H9 (cell line): ENCODE data around the gene HNMT. TPM values are rescaled to one million over a fixed set of nuclear protein-coding genes. Genes with fewer than 3 reads are reported as not detected.

ENCODE experiments used
- DNase-seq: peaks from one replicate; pipeline ENCODE4 v3.0.0-alpha.2; 2017
- H2AFZ ChIP-seq: one replicate; pipeline ENCODE4 v1.6.1; 2013; ENCODE audit warnings: mild to moderate bottlenecking, low read length, control low read depth, moderate library complexity
- H2AK5ac ChIP-seq: 2 replicates; pipeline ENCODE4 v1.6.1; 2013; ENCODE audit warnings: low read length, control low read depth, mixed read lengths; ENCODE audit not compliant: insufficient read length
- H2BK120ac ChIP-seq: one replicate; pipeline ENCODE4 v1.6.1; 2013; ENCODE audit warnings: low read depth, mild to moderate bottlenecking, low read length, control low read depth, inconsistent platforms; ENCODE audit not compliant: poor library complexity, severe bottlenecking
- H2BK12ac ChIP-seq: 2 replicates; pipeline ENCODE4 v1.6.1; 2013; ENCODE audit warnings: low read length, control low read depth, mixed read lengths, low read depth; ENCODE audit not compliant: insufficient read length
- H2BK15ac ChIP-seq: 2 replicates; pipeline ENCODE4 v1.6.1; 2013; ENCODE audit warnings: low read depth, low read length, control low read depth
- H2BK20ac ChIP-seq: one replicate; pipeline ENCODE4 v1.6.1; 2013; ENCODE audit warnings: low read depth, mild to moderate bottlenecking, low read length, control low read depth, inconsistent platforms; ENCODE audit not compliant: poor library complexity, severe bottlenecking
- H2BK5ac ChIP-seq: 2 replicates; pipeline ENCODE4 v1.6.1; 2013; ENCODE audit warnings: low read length, control low read depth, mixed read lengths; ENCODE audit not compliant: insufficient read length
- H3K14ac ChIP-seq: 2 replicates; pipeline ENCODE4 v1.6.1; 2013; ENCODE audit warnings: low read length, control low read depth; ENCODE audit not compliant: insufficient read depth
- H3K18ac ChIP-seq: 2 replicates; pipeline ENCODE4 v1.6.1; 2013; ENCODE audit warnings: low read depth, mild to moderate bottlenecking, mixed read lengths, low read length, control low read depth; ENCODE audit not compliant: insufficient read length
- H3K23ac ChIP-seq: 2 replicates; pipeline ENCODE4 v1.6.1; 2013; ENCODE audit warnings: low read length, control low read depth, mixed read lengths, low read depth; ENCODE audit not compliant: insufficient read length
- H3K23me2 ChIP-seq: 2 replicates; pipeline ENCODE4 v1.6.1; 2013; ENCODE audit warnings: low read depth, mild to moderate bottlenecking, mixed read lengths, low read length, control low read depth; ENCODE audit not compliant: insufficient read length, poor library complexity, severe bottlenecking
- H3K27ac ChIP-seq: 2 replicates; pipeline ENCODE4 v1.5.1; 2013; ENCODE audit warnings: low read length, control low read depth, mixed read lengths, low read depth; ENCODE audit not compliant: insufficient read length
- H3K27me3 ChIP-seq: 2 replicates; pipeline ENCODE4 v1.6.1; 2013; ENCODE audit warnings: low read length, control low read depth, inconsistent platforms; ENCODE audit not compliant: insufficient read depth
- H3K4ac ChIP-seq: 2 replicates; pipeline ENCODE4 v1.6.1; 2013; ENCODE audit warnings: low read depth, mild to moderate bottlenecking, control low read depth, inconsistent platforms, low read length, moderate library complexity
- H3K4me1 ChIP-seq: 2 replicates; pipeline ENCODE4 v1.6.1; 2013; ENCODE audit warnings: low read length, control low read depth, inconsistent platforms; ENCODE audit not compliant: insufficient read depth
- H3K4me2 ChIP-seq: 2 replicates; pipeline ENCODE4 v1.6.1; 2013; ENCODE audit warnings: low read length, control low read depth, mixed read lengths; ENCODE audit not compliant: insufficient read length, insufficient read depth
- H3K56ac ChIP-seq: 2 replicates; pipeline ENCODE4 v1.6.1; 2013; ENCODE audit warnings: low read depth, mild to moderate bottlenecking, mixed read lengths, low read length, control low read depth; ENCODE audit not compliant: insufficient read length
- H3K79me1 ChIP-seq: 2 replicates; pipeline ENCODE4 v1.6.1; 2013; ENCODE audit warnings: low read depth, mild to moderate bottlenecking, moderate library complexity, low read length, control low read depth, inconsistent platforms; ENCODE audit not compliant: insufficient read depth, poor library complexity, severe bottlenecking
- H3K79me2 ChIP-seq: 2 replicates; pipeline ENCODE4 v1.6.1; 2013; ENCODE audit warnings: low read length, control low read depth, inconsistent platforms; ENCODE audit not compliant: insufficient read depth
- H3K9ac ChIP-seq: 2 replicates; pipeline ENCODE4 v1.6.1; 2013; ENCODE audit warnings: low read length, control low read depth, mixed read lengths; ENCODE audit not compliant: insufficient read length; ENCODE audit errors: extremely low read depth
- H3K9me3 ChIP-seq: one replicate; pipeline ENCODE4 v1.6.1; 2013; ENCODE audit warnings: low read depth, low read length, inconsistent platforms; ENCODE audit not compliant: control insufficient read depth
- H3T11ph ChIP-seq: one replicate; pipeline ENCODE4 v1.6.1; 2013; ENCODE audit warnings: mild to moderate bottlenecking, low read length, control low read depth, inconsistent platforms
- H4K20me1 ChIP-seq: one replicate; pipeline ENCODE4 v1.6.1; 2013; ENCODE audit not compliant: control insufficient read depth, insufficient read length, insufficient read depth
- H4K5ac ChIP-seq: 2 replicates; pipeline ENCODE4 v1.6.1; 2013; ENCODE audit warnings: low read depth, mild to moderate bottlenecking, mixed read lengths, low read length, control low read depth; ENCODE audit not compliant: insufficient read length
- H4K8ac ChIP-seq: replicated peaks from 2 replicates; pipeline ENCODE4 v1.6.1; 2013; ENCODE audit warnings: low read length, control low read depth, mixed read lengths, low read depth; ENCODE audit not compliant: insufficient read length
- H4K91ac ChIP-seq: 2 replicates; pipeline ENCODE4 v1.6.1; 2013; ENCODE audit warnings: low read depth, mild to moderate bottlenecking, moderate library complexity, mixed read lengths, low read length, control low read depth; ENCODE audit not compliant: insufficient read length
- H3K27ac Mint-ChIP-seq, 3 experiments: 2 replicates in 2 of 3; 3 replicates in 1 of 3; pipeline ENCODE4 v1.8.0; 2020 to 2021; ENCODE audit warnings: mixed read lengths in 3 of 3, mild to moderate bottlenecking in 1 of 3, moderate library complexity in 1 of 3
- H3K27me3 Mint-ChIP-seq: 2 replicates; pipeline ENCODE4 v1.8.0; 2021; ENCODE audit warnings: low read depth, mild to moderate bottlenecking, moderate library complexity, mixed read lengths
- H3K36me3 Mint-ChIP-seq, 3 experiments: 2 replicates in 2 of 3; 3 replicates in 1 of 3; pipeline ENCODE4 v1.8.0; 2020 to 2021; ENCODE audit warnings: low read depth in 3 of 3, mixed read lengths in 3 of 3; ENCODE audit not compliant: insufficient read depth in 1 of 3
- H3K4me1 Mint-ChIP-seq, 2 experiments: 2 replicates each; pipeline ENCODE4 v1.8.0; 2020; ENCODE audit warnings: mixed read lengths in 2 of 2
- H3K4me3 Mint-ChIP-seq, 2 experiments: 2 replicates in 1 of 2; 3 replicates in 1 of 2; pipeline ENCODE4 v1.8.0; 2020 to 2021; ENCODE audit warnings: mild to moderate bottlenecking in 2 of 2, mixed read lengths in 2 of 2, moderate library complexity in 1 of 2
- H3K9me3 Mint-ChIP-seq, 2 experiments: 2 replicates in 1 of 2; 3 replicates in 1 of 2; pipeline ENCODE4 v1.8.0; 2020; ENCODE audit warnings: mild to moderate bottlenecking in 2 of 2, mixed read lengths in 2 of 2, moderate library complexity in 1 of 2
- CTCF ChIP-seq: fragments of 200-600 bp; sonication (generic); conservative IDR thresholded peaks from 3 replicates; pipeline ENCODE4 v1.8.0; 2021; ENCODE audit warnings: antibody characterized with exemption, mild to moderate bottlenecking
- WGBS: extraction: QIAGEN DNeasy Blood & Tissue Kit; methylation state at CpG from one replicate; pipeline ENCODE4 v1.1.7; 2013; ENCODE audit warnings: missing lambda C conversion rate, low lambda C conversion rate, mixed read lengths; ENCODE audit not compliant: insufficient read length; ENCODE audit errors: extremely low coverage; 5-methylcytosine and 5-hydroxymethylcytosine counted together
- total RNA-seq: library from RNA; stranded (reverse); gene quantifications from 2 replicates; pipeline ENCODE4 v1.2.1, GENCODE V29; 2021

HNMT gene
- total RNA-seq, 1 experiment from 2014 or later = 1.3 TPM

- Histone ChIP-seq H4K5ac (no peak overlapping the region), H3K14ac (no peak overlapping the region), H3K79me2 (no peaks in the 10 kb centered on the region), H3K4me1 (no peaks in the 10 kb centered on the region), H4K8ac (no peak overlapping the region), H3K27ac (no peak overlapping the region), H3K18ac (no peak overlapping the region), H2AK5ac (no peak overlapping the region), H4K20me1 (no peaks in the 10 kb centered on the region), H3K4ac (no peak overlapping the region), H3K9me3 (no peaks in the 10 kb centered on the region), H2AFZ (no peak overlapping the region), H2BK20ac (no peak overlapping the region), H3K23me2 (no peaks in the 10 kb centered on the region), H3T11ph (no peak overlapping the region), H2BK15ac (no peak overlapping the region), H3K79me1 (no peaks in the 10 kb centered on the region), H3K4me2 (no peak overlapping the region), H2BK5ac (no peak overlapping the region), H2BK120ac (no peak overlapping the region), H3K9ac (no peak overlapping the region), H3K23ac (no peak overlapping the region), H4K91ac (no peak overlapping the region), H2BK12ac (no peak overlapping the region), H3K27me3 (no peaks in the 10 kb centered on the region; the same call in 1 of the 2 replicates), H3K56ac (no peak overlapping the region)
- no peak for TF ChIP-seq CTCF
- Mint-ChIP-seq H3K9me3 (no peaks in the 10 kb centered on the region), H3K36me3 (no peaks in the 10 kb centered on the region), H3K4me3 (no peak overlapping the region), H3K27ac (peak overlapping the region in 1 of 3 experiments; percentile 16; a peak in 1 of 7 replicates), H3K4me1 (peaks cover 13 to 20% of the 10 kb centered on the region in 2 experiments), H3K27me3 (peaks cover 26% of the 10 kb centered on the region)
- no CpG with 5 or more reads among the region's 6 CpGs for WGBS
- no peak for DNase-seq
Observed at GRCh38 chr2:137942833-137943677, 21.2 kb upstream of the HNMT start.
